Subcutaneous abdominal adipose tissue (tissue), 5 donors: ENCODE results near the gene ARHGEF10L.

Experiments
- H3K27ac ChIP-seq: one replicate; pipeline ENCODE4 v1.7.0; 2013; ENCODE audit warnings: low read depth, mild to moderate bottlenecking, inconsistent platforms, low read length, moderate library complexity
- H3K27me3 ChIP-seq, 5 donors: one replicate each; pipeline ENCODE4 v1.7.0; 2013; ENCODE audit warnings: low read length in 5 of 5, inconsistent platforms in 1 of 5; ENCODE audit not compliant: control insufficient read depth in 5 of 5, insufficient read depth in 4 of 5
- H3K36me3 ChIP-seq, 5 donors: one replicate each; pipeline ENCODE4 v1.7.0; 2013; ENCODE audit warnings: low read length in 5 of 5; ENCODE audit not compliant: control insufficient read depth in 5 of 5, insufficient read depth in 5 of 5
- H3K4me1 ChIP-seq, 5 donors: one replicate each; pipeline ENCODE4 v1.7.0; 2013; ENCODE audit warnings: low read length in 5 of 5, mild to moderate bottlenecking in 3 of 5, moderate library complexity in 1 of 5; ENCODE audit not compliant: control insufficient read depth in 5 of 5, insufficient read depth in 5 of 5
- H3K4me3 ChIP-seq, 5 donors: one replicate each; pipeline ENCODE4 v1.7.0; 2013; ENCODE audit warnings: low read length in 5 of 5, low read depth in 1 of 5
- H3K9ac ChIP-seq, 5 donors: one replicate each; pipeline ENCODE4 v1.7.0; 2013; ENCODE audit warnings: low read length in 5 of 5, mild to moderate bottlenecking in 4 of 5, moderate library complexity in 3 of 5
- H3K9me3 ChIP-seq, 5 donors: one replicate each; pipeline ENCODE4 v1.7.0; 2013; ENCODE audit warnings: low read length in 5 of 5; ENCODE audit not compliant: control insufficient read depth in 5 of 5
- donor health status: healthy.
- donor health status: healthy.
- donor health status: healthy.
- donor health status: healthy.
- donor health status: healthy.

ARHGEF10L gene

GRCh38 chr1:17629460-17629859, 90.0 kb downstream of the ARHGEF10L start:
- Histone ChIP-seq H3K27me3 (no peaks in the 10 kb centered on the region), H3K36me3 (peaks cover 0 to 69% (median 42%) of the 10 kb centered on the region in 5 donors), H3K9me3 (no peaks in the 10 kb centered on the region), H3K4me3 (no peak overlapping the region), H3K27ac (peak overlapping the region; percentile 44), H3K4me1 (peaks cover 7 to 68% (median 51%) of the 10 kb centered on the region in 5 donors), H3K9ac (no peak overlapping the region)

DNA sequence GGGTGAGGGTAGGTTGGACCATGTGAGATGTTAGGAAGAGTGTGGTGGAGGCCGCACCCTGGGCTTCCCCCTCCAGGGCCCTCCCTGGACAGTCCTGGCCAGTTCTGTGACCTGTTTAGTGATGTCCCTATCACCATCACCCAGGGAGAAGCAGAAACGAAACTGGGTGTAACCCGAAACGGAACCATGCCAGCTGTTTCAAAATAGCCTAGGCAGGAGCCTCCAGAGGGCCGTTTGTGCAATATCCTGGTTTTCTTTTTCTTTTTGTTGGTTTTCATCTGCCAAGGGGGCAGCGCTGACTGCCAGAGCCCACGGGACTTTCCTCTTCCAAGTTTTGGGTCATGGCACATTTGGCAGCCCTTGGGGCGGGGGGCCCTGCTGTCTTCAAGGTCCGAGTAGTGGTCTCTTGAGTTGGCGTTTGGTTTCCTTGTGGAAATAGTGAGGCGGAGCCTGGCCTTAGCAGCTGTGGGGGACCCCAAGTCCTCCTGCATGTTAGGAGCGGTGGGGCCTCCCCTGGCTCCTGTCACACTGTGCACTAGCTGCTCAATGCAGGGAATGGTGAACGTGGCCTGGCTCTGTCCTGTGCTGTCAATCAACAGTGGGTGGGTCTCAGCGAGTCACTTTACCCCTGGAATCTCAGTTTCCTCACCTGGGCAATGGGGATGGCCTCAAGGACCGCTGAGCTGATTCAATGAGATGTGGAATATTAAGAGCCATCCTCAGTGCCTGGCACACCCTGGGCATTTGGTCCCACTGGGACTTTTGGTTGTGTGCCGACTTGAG, 90.7 kb downstream of the ARHGEF10L start:
- Histone ChIP-seq H3K36me3 (peaks cover 0 to 70% (median 45%) of the 10 kb centered on the region in 5 donors), H3K4me1 (peaks cover 3 to 68% (median 44%) of the 10 kb centered on the region in 5 donors), H3K4me3 (peak overlapping the region in 1 of 5 donors; percentile 23), H3K9me3 (no peaks in the 10 kb centered on the region), H3K9ac (peak overlapping the region in 2 of 5 donors; percentile 17 to 35), H3K27me3 (no peaks in the 10 kb centered on the region), H3K27ac (peak overlapping the region; percentile 44)

- H3K9me3 ChIP-seq, result no peaks in the 10 kb centered on the region
- peaks cover 3 to 71% (median 44%) of the 10 kb centered on the region in 5 donors for H3K4me1 ChIP-seq
- H3K9ac ChIP-seq, result peak overlapping the region in 1 of 5 donors; percentile 17
- H3K4me3 ChIP-seq, result no peak overlapping the region
- peaks cover 0 to 70% (median 45%) of the 10 kb centered on the region in 5 donors for H3K36me3 ChIP-seq
- H3K27me3 ChIP-seq, result no peaks in the 10 kb centered on the region
- H3K27ac ChIP-seq, result peak overlapping the region; percentile 44
Observed at GRCh38 chr1:17630986-17631385, 91.5 kb downstream of the ARHGEF10L start.

GRCh38 chr1:17631410-17631809, 91.9 kb downstream of the ARHGEF10L start:
- Histone ChIP-seq H3K36me3 (peaks cover 0 to 70% (median 44%) of the 10 kb centered on the region in 5 donors), H3K4me1 (peaks cover 3 to 72% (median 44%) of the 10 kb centered on the region in 5 donors), H3K27ac (no peak overlapping the region)

GRCh38 chr1:17632106-17632505, 92.6 kb downstream of the ARHGEF10L start:
- Histone ChIP-seq H3K27me3 (no peaks in the 10 kb centered on the region), H3K9ac (no peak overlapping the region), H3K4me1 (peaks cover 3 to 74% (median 44%) of the 10 kb centered on the region in 5 donors), H3K27ac (no peak overlapping the region), H3K36me3 (peaks cover 0 to 70% (median 43%) of the 10 kb centered on the region in 5 donors), H3K9me3 (no peaks in the 10 kb centered on the region), H3K4me3 (no peak overlapping the region)

More at GRCh38 chr1:17631410-17631809, 91.9 kb downstream of the ARHGEF10L start:
- no peaks in the 10 kb centered on the region for H3K27me3 ChIP-seq
- H3K9me3 ChIP-seq, result no peaks in the 10 kb centered on the region
- H3K4me3 ChIP-seq, result no peak overlapping the region
- peak overlapping the region in 1 of 5 donors; percentile 14 for H3K9ac ChIP-seq

DNA sequence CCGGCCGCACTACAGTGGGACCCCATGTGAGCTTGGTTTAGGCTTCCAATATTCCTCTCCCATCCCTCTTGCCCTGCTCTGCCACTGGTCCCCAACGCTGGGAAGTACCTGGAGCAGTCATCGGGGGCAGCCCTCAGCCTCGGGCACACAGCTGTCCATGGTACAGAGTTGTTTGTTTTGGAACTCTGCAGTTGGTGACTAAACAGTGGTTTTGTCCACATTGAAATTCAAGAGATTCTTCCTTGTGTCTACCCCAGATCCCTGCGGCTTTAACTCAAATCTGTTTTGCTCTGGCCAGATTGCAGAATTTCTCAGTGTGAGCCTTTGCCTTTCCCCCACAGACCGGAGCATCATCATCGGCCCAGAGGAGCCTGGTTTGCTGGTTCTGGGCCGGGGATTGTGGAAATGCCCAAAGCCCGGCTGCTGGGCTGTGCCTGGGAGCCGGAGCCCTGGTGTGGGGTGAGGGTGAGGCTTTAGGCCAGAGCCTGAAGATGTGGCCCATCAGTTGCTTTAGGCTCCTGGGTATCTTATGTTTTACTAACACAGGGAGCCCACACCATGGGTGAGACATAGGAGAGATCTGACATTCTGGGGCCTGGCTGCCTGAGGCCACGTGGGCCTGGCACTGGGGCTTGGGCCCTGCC, 93.2 kb downstream of the ARHGEF10L start:
- H3K27me3 ChIP-seq, result no peaks in the 10 kb centered on the region
- H3K27ac ChIP-seq, result no peak overlapping the region
- H3K4me3 ChIP-seq, result no peak overlapping the region
- no peak overlapping the region for H3K9ac ChIP-seq
- no peaks in the 10 kb centered on the region for H3K9me3 ChIP-seq
- peaks cover 0 to 69% (median 43%) of the 10 kb centered on the region in 5 donors for H3K36me3 ChIP-seq
- peaks cover 3 to 71% (median 41%) of the 10 kb centered on the region in 5 donors for H3K4me1 ChIP-seq

DNA sequence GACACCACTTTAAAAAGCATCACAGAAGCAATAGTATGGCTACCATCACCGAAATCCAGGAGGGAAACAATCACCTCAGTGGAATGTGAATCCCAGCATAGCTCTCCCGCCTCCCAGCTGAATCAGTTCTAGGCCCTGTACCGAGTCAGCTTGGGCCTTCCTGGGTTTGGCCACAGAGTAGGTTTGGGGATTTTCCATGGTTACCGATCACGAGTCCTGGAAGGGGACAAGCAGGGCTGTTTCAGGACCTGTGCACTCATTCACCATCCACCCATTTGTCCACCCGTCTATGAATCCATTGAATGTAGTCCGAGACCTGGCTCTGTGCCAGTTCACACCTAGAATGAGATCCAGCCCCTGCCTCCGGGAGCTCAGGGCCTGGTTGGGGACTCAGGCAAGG, 94.2 kb downstream of the ARHGEF10L start:
- H3K4me3 ChIP-seq, result no peak overlapping the region
- H3K36me3 ChIP-seq, result peaks cover 0 to 71% (median 53%) of the 10 kb centered on the region in 5 donors
- no peak overlapping the region for H3K27ac ChIP-seq
- no peak overlapping the region for H3K9ac ChIP-seq
- no peaks in the 10 kb centered on the region for H3K9me3 ChIP-seq
- H3K27me3 ChIP-seq, result no peaks in the 10 kb centered on the region
- H3K4me1 ChIP-seq, result peaks cover 3 to 66% (median 40%) of the 10 kb centered on the region in 5 donors

DNA sequence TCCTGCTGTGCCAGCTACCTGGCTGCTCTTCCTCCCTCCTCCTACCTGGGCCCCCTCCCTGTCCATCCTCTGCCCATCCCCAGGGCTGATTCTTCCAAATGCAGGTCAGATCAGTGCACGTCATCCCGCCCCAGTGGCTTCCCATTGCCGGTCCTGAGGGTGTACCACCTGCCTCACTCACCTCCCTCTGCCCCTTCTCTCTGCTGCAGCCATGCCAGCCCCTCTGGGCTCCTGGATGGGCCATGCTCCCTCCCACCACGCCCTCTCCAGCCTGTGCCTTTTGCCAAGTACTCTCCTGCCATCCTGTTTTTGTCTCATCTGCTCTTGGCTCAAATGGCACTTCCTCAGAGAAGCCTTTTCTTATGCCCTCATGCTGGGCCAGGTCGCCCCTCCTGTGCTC, 95.8 kb downstream of the ARHGEF10L start:
- H3K9ac ChIP-seq, result no peak overlapping the region
- no peaks in the 10 kb centered on the region for H3K27me3 ChIP-seq
- H3K4me3 ChIP-seq, result no peak overlapping the region
- H3K27ac ChIP-seq, result no peak overlapping the region
- peaks cover 3 to 50% (median 29%) of the 10 kb centered on the region in 5 donors for H3K4me1 ChIP-seq
- H3K36me3 ChIP-seq, result peaks cover 0 to 84% (median 68%) of the 10 kb centered on the region in 5 donors
- no peaks in the 10 kb centered on the region for H3K9me3 ChIP-seq

DNA sequence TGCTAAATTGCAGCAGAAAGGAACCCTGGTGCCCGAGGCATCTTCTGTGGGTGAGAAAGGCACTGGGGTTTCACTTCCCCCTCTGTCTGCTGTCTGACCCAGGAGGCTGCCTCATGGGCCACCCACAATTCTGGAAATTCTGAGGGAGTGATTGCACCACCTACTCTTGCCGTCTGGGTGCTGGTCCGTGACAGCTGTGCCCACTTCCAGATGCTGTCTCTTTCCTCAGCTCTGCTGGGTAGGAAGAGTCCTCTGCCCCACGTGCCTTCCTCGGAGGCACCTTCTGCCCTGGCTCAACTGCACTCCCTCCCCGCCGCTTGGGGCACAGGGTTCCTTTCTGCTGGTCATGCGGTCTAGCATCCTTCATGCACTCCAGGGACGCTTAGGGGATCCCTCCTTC, 96.3 kb downstream of the ARHGEF10L start:
- no peak overlapping the region for H3K9ac ChIP-seq
- H3K27me3 ChIP-seq, result no peaks in the 10 kb centered on the region
- no peak overlapping the region for H3K27ac ChIP-seq
- H3K4me1 ChIP-seq, result peaks cover 2 to 44% (median 24%) of the 10 kb centered on the region in 5 donors
- H3K36me3 ChIP-seq, result peaks cover 0 to 89% (median 72%) of the 10 kb centered on the region in 5 donors
- H3K9me3 ChIP-seq, result no peaks in the 10 kb centered on the region
- H3K4me3 ChIP-seq, result no peak overlapping the region

- no peak overlapping the region for H3K27ac ChIP-seq
- no peak overlapping the region for H3K9ac ChIP-seq
- no peaks in the 10 kb centered on the region for H3K27me3 ChIP-seq
- H3K4me3 ChIP-seq, result no peak overlapping the region
- peaks cover 2 to 36% (median 20%) of the 10 kb centered on the region in 5 donors for H3K4me1 ChIP-seq
- no peaks in the 10 kb centered on the region for H3K9me3 ChIP-seq
- peaks cover 0 to 93% (median 72%) of the 10 kb centered on the region in 5 donors for H3K36me3 ChIP-seq
Observed at GRCh38 chr1:17636612-17637011, 97.1 kb downstream of the ARHGEF10L start.
